Measurements from ENCODE around the gene SULT4A1.
"Not testable (repeated sequence)": the region's sequence is repeated elsewhere in the genome, so short reads cannot be mapped to it uniquely, and the experiment has no call there.

SULT4A1 gene

GRCh38 chr22:43885786-43886185 is 23.5 kb upstream of the SULT4A1 start:
- no peak for DNase-seq

DNA sequence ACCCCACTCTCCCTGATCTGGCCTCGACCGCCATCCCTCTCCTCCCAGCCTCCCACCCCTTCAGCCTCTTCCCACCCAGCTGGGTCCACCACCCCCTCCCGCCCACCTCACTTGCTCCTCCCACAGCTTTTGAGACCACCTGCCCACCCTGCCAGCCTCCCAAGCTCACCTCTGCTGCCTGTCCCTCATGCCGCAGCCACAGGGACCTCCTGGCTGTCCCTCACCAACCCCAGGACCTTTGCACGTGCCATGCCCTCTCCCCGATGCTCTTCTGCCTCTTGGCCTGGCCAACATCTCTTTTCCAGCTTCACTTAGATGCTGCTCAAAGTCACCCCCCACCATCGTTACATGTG is 23.0 kb upstream of the SULT4A1 start:
- DNase-seq: no peak

GRCh38 chr22:43884600-43885318 is 22.4 kb upstream of the SULT4A1 start:
- DNase-seq: peak; percentile 68 to 71

GRCh38 chr22:43883719-43884415 is 21.6 kb upstream of the SULT4A1 start:
- DNase-seq: no peak

DNA sequence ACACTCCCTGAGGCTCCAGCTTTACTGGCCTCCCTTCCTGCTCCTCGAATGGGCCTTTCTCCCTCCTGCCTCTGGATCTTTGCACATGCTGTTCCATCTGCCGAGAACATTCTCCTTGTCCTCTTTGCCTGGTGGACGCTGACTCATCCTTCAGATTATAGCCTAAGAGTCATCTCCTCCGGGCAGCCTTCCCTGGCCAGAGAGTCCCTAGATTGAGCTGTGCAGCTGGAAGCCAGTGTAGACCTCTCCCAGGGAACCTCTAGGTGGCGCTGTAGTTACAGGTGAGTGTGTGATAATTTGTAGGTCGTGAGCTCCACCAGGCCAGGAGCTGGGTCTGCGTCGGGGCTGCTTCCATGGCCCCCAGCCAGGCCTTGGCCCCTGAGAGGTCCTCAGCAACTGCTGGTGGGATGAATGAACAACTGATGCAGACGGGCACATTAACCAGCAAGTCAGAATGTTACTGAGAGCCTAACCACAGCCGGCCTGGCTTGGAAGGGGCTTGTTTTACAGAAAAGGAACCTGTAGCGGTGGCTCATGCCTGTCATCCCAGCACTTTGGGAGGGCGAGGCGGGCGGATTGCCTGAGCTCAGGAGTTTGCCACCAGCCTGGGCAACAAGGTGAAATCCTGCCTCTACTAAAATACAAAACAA is 20.8 kb upstream of the SULT4A1 start:
- peak; percentile 51 to 64 for DNase-seq

- no peak for DNase-seq
Measured at GRCh38 chr22:43882122-43882767, 19.9 kb upstream of the SULT4A1 start.

DNA sequence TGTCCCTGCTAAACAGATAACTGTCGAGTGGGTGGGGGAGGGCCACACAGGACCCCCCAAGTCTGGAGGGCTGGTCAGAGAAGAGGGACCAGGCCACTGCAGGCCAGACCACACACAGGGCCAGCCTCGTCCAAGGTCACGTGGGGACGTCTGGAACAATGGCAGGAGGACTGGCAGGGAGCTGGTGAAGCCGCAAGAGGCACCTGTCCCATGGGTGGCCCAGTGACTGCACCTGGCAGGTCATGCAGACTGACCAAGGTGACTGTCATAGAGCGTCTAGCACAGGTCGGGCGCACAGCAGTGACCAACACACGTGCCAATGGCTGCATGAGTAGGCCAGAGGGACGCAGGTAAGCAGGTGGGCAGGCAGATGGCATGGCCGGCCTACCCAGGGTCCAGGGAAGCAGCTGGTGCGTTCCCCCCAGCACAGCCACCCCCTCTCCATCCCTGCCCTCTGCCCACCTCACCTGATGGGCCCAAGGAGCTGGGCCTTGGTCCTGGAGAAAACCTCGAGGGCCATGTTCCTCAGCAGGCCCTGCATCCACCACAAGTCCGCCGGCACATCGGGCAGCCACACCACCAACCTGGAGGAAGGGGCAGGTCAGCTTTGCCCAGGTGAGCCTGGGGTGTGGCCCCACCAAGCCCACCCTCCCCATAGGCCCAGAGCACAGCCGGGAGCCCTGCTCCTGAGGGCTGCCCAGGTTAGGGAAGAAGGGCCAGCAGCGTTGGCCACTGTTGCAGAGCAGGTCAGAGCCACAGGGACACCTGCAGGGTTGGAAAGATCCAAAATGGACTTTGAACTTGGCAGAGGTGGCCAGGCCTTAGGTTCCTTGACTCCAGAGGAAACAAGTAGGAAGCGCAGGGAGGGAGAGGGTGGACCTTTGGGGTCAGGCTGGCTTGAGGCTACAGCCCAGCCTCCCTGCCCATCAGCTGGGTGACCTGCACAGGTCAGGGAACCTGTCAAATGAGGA is 19.1 kb upstream of the SULT4A1 start:
- DNase-seq: no peak

DNA sequence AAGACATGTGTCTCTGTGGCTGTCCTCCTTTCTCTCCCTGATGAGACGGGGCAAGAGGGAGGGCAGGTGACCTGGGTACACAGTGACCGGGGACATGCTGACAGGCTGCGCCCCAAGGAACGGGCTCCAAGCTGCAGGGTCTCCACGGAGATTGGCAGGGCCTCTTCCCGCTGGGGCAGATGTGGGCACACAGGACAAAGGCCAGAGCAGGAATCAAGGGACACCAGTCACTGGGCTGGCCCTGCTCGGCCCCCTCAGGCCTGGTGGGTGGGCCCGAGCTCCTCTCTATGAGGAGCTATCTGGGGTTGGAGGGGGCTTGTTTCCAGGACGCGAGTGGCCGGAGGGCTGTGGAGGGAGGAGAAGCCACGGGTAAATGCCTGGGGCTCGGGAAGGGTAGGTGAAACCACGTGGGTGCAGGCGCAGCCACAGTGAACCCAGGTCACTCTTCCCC is 18.3 kb upstream of the SULT4A1 start:
- DNase-seq: no peak

GRCh38 chr22:43879901-43880540 is 17.7 kb upstream of the SULT4A1 start:
- DNase-seq: no peak

DNA sequence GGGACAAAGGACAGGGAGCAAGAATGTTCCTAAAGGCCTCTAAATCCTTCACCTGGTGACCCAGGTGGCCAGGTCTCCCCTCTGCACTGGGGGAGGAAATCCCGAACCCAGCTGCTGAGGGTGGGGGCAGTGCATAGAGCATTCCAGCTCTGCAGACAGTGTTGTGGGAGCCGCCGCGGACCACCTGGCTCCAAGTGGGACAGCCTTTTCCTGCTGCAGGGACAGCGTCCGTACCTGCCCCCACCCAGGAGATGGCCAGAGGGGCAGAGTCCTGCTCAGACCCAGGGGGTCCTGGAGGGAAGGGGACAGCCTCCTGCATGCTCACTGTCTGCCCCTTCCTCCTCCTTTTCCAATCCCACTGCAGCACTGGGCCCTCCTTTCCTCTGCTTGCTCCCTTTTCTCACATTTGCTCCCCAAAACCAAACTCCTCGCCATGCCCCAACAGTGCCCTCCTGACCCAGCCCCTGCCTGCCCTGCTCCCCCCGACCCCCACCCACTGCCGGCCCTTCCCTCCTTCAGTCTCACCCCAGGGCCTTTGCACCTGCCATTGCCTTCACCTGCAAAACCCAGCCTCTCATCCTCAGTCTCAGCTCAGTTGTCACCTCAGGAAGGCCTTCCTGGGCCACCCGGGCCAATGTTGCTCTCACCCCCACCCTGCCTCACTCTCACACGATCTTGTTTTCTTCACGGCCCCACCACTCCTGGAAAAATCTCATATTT is 16.7 kb upstream of the SULT4A1 start:
- no peak for DNase-seq

DNA sequence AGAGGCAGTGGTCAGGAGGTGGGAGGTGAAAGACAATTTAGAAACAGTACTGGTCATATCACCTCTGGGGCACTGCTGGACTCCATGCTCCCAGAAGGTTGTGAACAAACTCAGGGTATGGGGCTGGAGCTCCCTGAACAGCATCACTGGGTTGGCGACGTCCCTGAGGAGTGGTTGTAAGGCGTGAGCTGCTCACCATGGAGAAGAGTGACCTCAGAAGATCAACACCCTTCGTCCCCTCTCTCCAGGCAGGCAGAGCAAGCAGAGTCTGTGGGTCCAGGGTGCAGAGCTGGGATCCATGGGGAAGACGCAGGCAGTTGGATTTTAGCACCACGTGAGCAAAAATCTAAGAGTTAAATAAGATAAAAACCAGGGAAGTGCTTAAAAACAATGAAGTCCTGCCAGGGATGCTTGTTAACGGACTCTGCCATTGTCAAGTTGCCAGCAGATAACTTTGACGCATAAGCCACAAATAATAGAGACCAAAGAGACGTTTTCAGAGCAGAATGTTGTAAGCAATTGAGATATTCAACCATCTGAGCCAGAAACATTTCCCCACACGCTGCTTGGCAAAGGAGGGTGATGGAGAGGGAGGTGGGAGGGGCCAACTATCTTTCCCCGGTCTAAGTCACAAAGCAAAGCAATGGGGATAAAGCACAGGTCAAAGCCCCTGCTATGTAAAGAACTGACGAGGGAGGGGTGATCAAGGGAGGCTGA is 15.9 kb upstream of the SULT4A1 start:
- DNase-seq: no peak

GRCh38 chr22:43876866-43877509 is 14.7 kb upstream of the SULT4A1 start:
- DNase-seq: no peak

GRCh38 chr22:43869799-43870198 is 7.5 kb upstream of the SULT4A1 start:
- no peak for DNase-seq

DNA sequence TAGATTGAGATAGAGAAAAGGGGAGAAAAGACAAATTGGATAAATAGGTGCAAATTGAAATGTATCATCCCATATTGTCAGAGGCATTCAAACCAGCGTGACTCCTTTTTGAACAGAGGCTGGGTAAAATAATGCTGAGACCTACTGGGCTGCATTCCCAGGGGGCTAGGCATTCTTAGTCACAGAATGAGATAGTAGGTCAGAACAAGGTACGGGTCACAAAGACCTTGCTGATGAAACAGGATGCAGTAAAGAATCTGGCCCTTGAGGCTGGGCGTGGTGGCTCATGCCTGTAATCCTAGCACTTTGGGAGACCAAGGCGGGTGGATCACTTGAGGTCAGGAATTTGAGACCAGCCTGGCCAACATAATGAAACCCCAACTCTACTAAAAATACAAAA is 6.7 kb upstream of the SULT4A1 start:
- DNase-seq: not testable (repeated sequence)

- DNase-seq: peak; percentile 23 to 36
Measured at GRCh38 chr22:43867839-43868635, 5.7 kb upstream of the SULT4A1 start.

GRCh38 chr22:43862882-43863202 is 529 bp upstream of the SULT4A1 start:
- no peak for DNase-seq

DNA sequence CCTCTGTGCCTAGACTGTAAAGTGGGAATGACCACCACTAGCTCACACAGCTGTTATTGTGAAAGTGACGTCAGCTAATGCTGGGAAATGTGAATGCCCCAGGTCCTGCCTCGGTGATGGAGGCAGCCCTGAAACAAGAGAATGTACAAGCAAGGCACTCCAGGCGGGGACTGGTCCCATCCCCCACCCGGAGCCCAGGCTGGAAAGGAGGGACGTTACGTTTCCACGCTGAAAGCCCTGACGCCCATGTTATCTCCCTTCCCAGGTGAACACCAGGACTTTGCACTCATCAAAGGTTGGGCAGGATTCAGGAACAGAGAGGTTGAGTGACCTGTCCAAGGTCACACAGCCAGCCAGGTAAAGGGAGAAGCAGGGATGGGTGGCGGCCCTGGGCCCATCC is 784 bp downstream of the SULT4A1 start:
- no peak for DNase-seq

GRCh38 chr22:43860831-43861230 is 1.5 kb downstream of the SULT4A1 start:
- no peak for DNase-seq

GRCh38 chr22:43860126-43860525 is 2.2 kb downstream of the SULT4A1 start:
- no peak for DNase-seq

Data from activated CD4-positive, alpha-beta T cell treated with anti-CD3 and anti-CD28 coated beads, Interleukin-2, amount 50 U/mL, for 48 hours (primary cell).